ENCODE measurements around the gene SV2C.

GRCh38 chr5:76376148-76376865 lies 293.1 kb downstream of the SV2C start:
- TF ChIP-seq RAD51 (IDR thresholded peaks at IDR 0.05) (no peak), POLR2AphosphoS5 (IDR thresholded peaks at IDR 0.05; ENCODE audit: low read length) (no peak), STAT3 (IDR thresholded peaks at IDR 0.05; ENCODE audit: low read depth, low read length) (no peak), SIX5 (IDR thresholded peaks at IDR 0.05; ENCODE audit: low read depth, low read length, severe bottlenecking) (no peak), PBX3 (IDR thresholded peaks at IDR 0.05; ENCODE audit: insufficient replicate concordance, low read depth, low read length) (no peak), NRF1 (conservative IDR thresholded peaks at IDR 0.05; ENCODE audit: low read depth, low read length) (no peak), EZH2 (IDR thresholded peaks at IDR 0.05; ENCODE audit: borderline replicate concordance, control insufficient read depth, low read depth, low read length) (no peak)
- TF ChIP-seq, protein P1, sequence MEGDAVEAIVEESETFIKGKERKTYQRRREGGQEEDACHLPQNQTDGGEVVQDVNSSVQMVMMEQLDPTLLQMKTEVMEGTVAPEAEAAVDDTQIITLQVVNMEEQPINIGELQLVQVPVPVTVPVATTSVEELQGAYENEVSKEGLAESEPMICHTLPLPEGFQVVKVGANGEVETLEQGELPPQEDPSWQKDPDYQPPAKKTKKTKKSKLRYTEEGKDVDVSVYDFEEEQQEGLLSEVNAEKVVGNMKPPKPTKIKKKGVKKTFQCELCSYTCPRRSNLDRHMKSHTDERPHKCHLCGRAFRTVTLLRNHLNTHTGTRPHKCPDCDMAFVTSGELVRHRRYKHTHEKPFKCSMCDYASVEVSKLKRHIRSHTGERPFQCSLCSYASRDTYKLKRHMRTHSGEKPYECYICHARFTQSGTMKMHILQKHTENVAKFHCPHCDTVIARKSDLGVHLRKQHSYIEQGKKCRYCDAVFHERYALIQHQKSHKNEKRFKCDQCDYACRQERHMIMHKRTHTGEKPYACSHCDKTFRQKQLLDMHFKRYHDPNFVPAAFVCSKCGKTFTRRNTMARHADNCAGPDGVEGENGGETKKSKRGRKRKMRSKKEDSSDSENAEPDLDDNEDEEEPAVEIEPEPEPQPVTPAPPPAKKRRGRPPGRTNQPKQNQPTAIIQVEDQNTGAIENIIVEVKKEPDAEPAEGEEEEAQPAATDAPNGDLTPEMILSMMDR (IDR thresholded peaks at IDR 0.05 in 2 of 3, conservative IDR thresholded peaks at IDR 0.05 in 1 of 3; ENCODE audit: control insufficient read depth in 2 of 3, extremely low read depth in 1 of 3, insufficient read depth in 1 of 3, low read depth in 3 of 3, low read length in 3 of 3) = peak in 1 of 3 experiments; percentile 8; a peak in 1 of 6 replicates
- TF ChIP-seq, protein P2, sequence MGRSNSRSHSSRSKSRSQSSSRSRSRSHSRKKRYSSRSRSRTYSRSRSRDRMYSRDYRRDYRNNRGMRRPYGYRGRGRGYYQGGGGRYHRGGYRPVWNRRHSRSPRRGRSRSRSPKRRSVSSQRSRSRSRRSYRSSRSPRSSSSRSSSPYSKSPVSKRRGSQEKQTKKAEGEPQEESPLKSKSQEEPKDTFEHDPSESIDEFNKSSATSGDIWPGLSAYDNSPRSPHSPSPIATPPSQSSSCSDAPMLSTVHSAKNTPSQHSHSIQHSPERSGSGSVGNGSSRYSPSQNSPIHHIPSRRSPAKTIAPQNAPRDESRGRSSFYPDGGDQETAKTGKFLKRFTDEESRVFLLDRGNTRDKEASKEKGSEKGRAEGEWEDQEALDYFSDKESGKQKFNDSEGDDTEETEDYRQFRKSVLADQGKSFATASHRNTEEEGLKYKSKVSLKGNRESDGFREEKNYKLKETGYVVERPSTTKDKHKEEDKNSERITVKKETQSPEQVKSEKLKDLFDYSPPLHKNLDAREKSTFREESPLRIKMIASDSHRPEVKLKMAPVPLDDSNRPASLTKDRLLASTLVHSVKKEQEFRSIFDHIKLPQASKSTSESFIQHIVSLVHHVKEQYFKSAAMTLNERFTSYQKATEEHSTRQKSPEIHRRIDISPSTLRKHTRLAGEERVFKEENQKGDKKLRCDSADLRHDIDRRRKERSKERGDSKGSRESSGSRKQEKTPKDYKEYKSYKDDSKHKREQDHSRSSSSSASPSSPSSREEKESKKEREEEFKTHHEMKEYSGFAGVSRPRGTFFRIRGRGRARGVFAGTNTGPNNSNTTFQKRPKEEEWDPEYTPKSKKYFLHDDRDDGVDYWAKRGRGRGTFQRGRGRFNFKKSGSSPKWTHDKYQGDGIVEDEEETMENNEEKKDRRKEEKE (IDR thresholded peaks at IDR 0.05) = no peak
- TF ChIP-seq, protein P3, sequence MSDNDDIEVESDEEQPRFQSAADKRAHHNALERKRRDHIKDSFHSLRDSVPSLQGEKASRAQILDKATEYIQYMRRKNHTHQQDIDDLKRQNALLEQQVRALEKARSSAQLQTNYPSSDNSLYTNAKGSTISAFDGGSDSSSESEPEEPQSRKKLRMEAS (IDR thresholded peaks at IDR 0.05; ENCODE audit: low read depth, low read length) = no peak
- TF ChIP-seq, protein P4, sequence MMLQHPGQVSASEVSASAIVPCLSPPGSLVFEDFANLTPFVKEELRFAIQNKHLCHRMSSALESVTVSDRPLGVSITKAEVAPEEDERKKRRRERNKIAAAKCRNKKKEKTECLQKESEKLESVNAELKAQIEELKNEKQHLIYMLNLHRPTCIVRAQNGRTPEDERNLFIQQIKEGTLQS (IDR thresholded peaks at IDR 0.05; ENCODE audit: borderline replicate concordance, extremely low read depth, low read depth, low read length) = no peak
